GM23338 (cell line): Measurements from ENCODE around the gene RFC5. TPM values are rescaled to one million over a fixed set of nuclear protein-coding genes. Genes with fewer than 3 reads are reported as not detected.

Experiments
- CREB1 ChIP-seq: fragments of 250-450 bp; sonication (Bioruptor Pico); IDR thresholded peaks from 2 replicates; pipeline ENCODE4 v1.5.0; 2020; ENCODE audit warnings: low read depth, mild to moderate bottlenecking, moderate library complexity
- CTCF ChIP-seq, 2 experiments: fragments of 200-600 bp in 1 of 2; sonication (generic) in 1 of 2; conservative IDR thresholded peaks; 2 replicates each; pipeline versions ENCODE4 v1.5.1 to v1.6.1; 2016 to 2017; ENCODE audit warnings: antibody characterized with exemption in 2 of 2, low read depth in 2 of 2, mild to moderate bottlenecking in 2 of 2, moderate library complexity in 1 of 2
- ETS1 ChIP-seq: IDR thresholded peaks from 2 replicates; pipeline ENCODE4 v1.6.1; 2016; ENCODE audit warnings: antibody characterized with exemption
- EZH2phosphoT487 ChIP-seq: fragments of 200-600 bp; sonication (generic); IDR thresholded peaks from one replicate; pipeline ENCODE4 v1.8.1; 2018; ENCODE audit warnings: antibody characterized with exemption; ENCODE audit not compliant: unreplicated experiment
- JUNB ChIP-seq: IDR thresholded peaks from one replicate; pipeline ENCODE4 v1.6.1; 2016; ENCODE audit warnings: antibody characterized with exemption; ENCODE audit not compliant: unreplicated experiment
- STAT1 ChIP-seq: IDR thresholded peaks from one replicate; pipeline ENCODE4 v1.6.1; 2016; ENCODE audit warnings: antibody characterized with exemption; ENCODE audit not compliant: unreplicated experiment
- ZNF462 ChIP-seq: fragments of 250-450 bp; sonication (Bioruptor Pico); IDR thresholded peaks from 2 replicates; pipeline ENCODE4 v1.5.0; 2020; ENCODE audit warnings: mild to moderate bottlenecking, moderate library complexity
- polyA plus RNA-seq: library from polyadenylated mRNA; unstranded; fragments of >200 nt; fragmentation: Nextera tagmentation; extraction: Ambion mirVana; gene quantifications from 2 replicates; pipeline ENCODE4 v1.2.1, GENCODE V29; 2016
- total RNA-seq: library from RNA; depleted of rRNA; stranded (reverse); fragments of >200 nt; shearing (Covaris generic); gene quantifications from 2 replicates; pipeline ENCODE4 v1.2.3, GENCODE V29; 2014

The RFC5 gene
- total and polyA plus RNA-seq, 2 experiments from 2014 or later: 35.0 to 53.2 TPM

GRCh38 chr12:118046430-118046829, 29.9 kb downstream of the RFC5 start (continued):
- TF ChIP-seq ZNF462 (CRISPR knock-in tag): no peak
- no peak for TF ChIP-seq JUNB
- no peak for TF ChIP-seq STAT1
- TF ChIP-seq CREB1 (CRISPR knock-in tag): no peak
- TF ChIP-seq CTCF (conservative IDR thresholded peaks at IDR 0.05; ENCODE audit: low read depth in 2 of 2): no peak
- no peak for TF ChIP-seq EZH2phosphoT487
- TF ChIP-seq ETS1: no peak
